Activated CD8-positive, alpha-beta T cell treated with anti-CD3 and anti-CD28 coated beads for 36 hours (primary cell): ENCODE data around the gene RBFOX2. TPM values are rescaled to one million over a fixed set of nuclear protein-coding genes. Genes with fewer than 3 reads are reported as not detected.

Experiments
- ATAC-seq: fragments of 200-7000 bp; cut with Tn5 transposase; one replicate; pipeline ENCODE4 v1.10.0; 2021; ENCODE audit warnings: mild to moderate bottlenecking, moderate library complexity
- CTCF ChIA-PET: fragments of 350-600 bp; sonication (Branson Sonifier 250); formaldehyde crosslinking; loops from one replicate; lab custom pipeline; 2021; ENCODE audit warnings: antibody characterized with exemption; lab: Charles Lee
- POLR2A ChIA-PET: fragments of 350-600 bp; sonication (Branson Sonifier 250); formaldehyde crosslinking; loops from one replicate; lab custom pipeline; 2021; ENCODE audit warnings: antibody characterized with exemption; lab: Charles Lee
- DNase-seq: peaks from one replicate; pipeline ENCODE4 v3.0.0-alpha.2; 2020
- H3K27ac Mint-ChIP-seq: one replicate; pipeline ENCODE4 v1.8.0; 2021; ENCODE audit warnings: mild to moderate bottlenecking, mixed read lengths
- H3K27me3 Mint-ChIP-seq: one replicate; pipeline ENCODE4 v1.8.0; 2021; ENCODE audit warnings: mixed read lengths
- H3K36me3 Mint-ChIP-seq: one replicate; pipeline ENCODE4 v1.8.0; 2021; ENCODE audit warnings: low read depth, mixed read lengths
- H3K4me1 Mint-ChIP-seq: one replicate; pipeline ENCODE4 v1.8.0; 2021; ENCODE audit warnings: low read depth, mixed read lengths
- H3K4me3 Mint-ChIP-seq: one replicate; pipeline ENCODE4 v1.8.0; 2021; ENCODE audit warnings: mild to moderate bottlenecking, moderate library complexity, mixed read lengths
- H3K9me3 Mint-ChIP-seq: one replicate; pipeline ENCODE4 v1.8.0; 2021; ENCODE audit warnings: mixed read lengths
- intact Hi-C: fragments of 100-400 bp; cut with micrococcal nuclease; formaldehyde crosslinking; loops from one replicate; pipeline ENCODE4 v1.10.0; 2022
- total RNA-seq, 2 experiments: library from RNA; stranded (reverse); gene quantifications; one replicate each; pipeline ENCODE4 v1.2.3, GENCODE V29; 2021
- TF ChIP-seq, protein P1 (sequence below): fragments of 200-600 bp; IDR thresholded peaks from one replicate; pipeline ENCODE4 v1.8.0; 2022; ENCODE audit warnings: antibody characterized with exemption, mild to moderate bottlenecking

The RBFOX2 gene
- total RNA-seq, 2 experiments from 2014 or later = 3.1 to 3.3 TPM

DNA sequence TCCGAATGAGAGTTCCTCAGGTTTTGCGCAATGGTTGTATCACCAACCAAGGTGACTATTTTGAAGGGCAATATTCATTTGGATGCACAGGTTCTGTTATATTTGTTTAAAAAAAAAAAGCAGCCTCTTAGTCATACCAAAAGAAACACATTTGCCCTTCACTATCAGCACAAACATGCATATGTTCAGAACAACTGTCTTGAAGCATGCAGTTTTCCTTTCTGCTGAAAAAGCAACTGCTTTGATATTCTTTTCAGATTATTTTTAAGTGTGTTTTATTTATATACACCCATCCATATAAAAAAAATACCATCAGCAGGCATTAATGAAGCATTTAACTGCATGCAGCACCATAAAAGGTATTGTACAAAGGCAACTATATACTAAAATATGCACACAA is 67.8 kb downstream of the RBFOX2 start:
- H3K27ac Mint-ChIP-seq = no peak overlapping the region
- H3K4me1 Mint-ChIP-seq = no peaks in the 10 kb centered on the region
- no peak for DNase-seq
- POLR2A ChIA-PET = no interaction called here
- H3K27me3 Mint-ChIP-seq = peaks cover 4% of the 10 kb centered on the region
- H3K4me3 Mint-ChIP-seq = no peak overlapping the region
- no peaks in the 10 kb centered on the region for H3K36me3 Mint-ChIP-seq
- intact Hi-C loops = no loop called here
- ATAC-seq = no peak
- CTCF ChIA-PET = no interaction called here
- TF ChIP-seq, protein P1, sequence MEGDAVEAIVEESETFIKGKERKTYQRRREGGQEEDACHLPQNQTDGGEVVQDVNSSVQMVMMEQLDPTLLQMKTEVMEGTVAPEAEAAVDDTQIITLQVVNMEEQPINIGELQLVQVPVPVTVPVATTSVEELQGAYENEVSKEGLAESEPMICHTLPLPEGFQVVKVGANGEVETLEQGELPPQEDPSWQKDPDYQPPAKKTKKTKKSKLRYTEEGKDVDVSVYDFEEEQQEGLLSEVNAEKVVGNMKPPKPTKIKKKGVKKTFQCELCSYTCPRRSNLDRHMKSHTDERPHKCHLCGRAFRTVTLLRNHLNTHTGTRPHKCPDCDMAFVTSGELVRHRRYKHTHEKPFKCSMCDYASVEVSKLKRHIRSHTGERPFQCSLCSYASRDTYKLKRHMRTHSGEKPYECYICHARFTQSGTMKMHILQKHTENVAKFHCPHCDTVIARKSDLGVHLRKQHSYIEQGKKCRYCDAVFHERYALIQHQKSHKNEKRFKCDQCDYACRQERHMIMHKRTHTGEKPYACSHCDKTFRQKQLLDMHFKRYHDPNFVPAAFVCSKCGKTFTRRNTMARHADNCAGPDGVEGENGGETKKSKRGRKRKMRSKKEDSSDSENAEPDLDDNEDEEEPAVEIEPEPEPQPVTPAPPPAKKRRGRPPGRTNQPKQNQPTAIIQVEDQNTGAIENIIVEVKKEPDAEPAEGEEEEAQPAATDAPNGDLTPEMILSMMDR = no peak
- no peaks in the 10 kb centered on the region for H3K9me3 Mint-ChIP-seq

DNA sequence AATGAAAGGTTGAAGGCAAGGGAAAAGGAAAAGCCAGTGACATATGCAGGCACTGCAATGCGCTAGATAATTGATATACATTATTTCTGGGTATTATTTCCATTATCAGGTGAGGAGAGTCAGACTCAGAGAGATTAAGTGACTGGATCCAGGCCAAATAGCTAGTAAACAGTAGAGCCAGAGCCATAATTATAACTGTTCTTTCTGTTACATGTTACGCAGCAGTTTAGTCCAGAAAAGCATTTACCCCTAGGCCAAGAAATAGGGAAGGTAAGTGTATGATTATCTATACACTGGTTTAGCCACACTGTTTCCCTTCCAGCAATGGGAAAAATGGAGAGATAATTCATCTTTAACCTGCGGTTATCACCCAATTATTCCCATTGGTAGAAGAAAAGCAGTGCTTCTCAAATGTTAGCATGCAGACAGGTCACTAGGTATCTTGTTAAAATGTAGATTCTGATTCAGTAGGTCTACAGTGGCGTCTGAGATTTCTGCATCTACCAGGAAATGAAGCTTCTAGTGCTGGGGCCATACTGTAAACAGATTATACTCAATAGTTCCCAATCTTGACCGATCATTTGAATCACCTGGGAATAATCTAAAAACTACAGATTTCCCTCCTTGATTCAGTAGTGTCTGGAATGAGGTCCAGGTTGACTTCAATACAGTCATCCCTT is 69.4 kb downstream of the RBFOX2 start:
- TF ChIP-seq, protein P1 = no peak
- intact Hi-C loops = no loop called here
- POLR2A ChIA-PET = interaction anchor here (0.6 kb wide), 1 partner anchor 129 kb away, joined by 3 read pairs; no protein-coding TSS in a partner anchor
- no peak overlapping the region for H3K27ac Mint-ChIP-seq
- H3K9me3 Mint-ChIP-seq = no peaks in the 10 kb centered on the region
- CTCF ChIA-PET = interaction anchor here (1.3 kb wide), 1 partner anchor 107 kb away, joined by 3 read pairs; no protein-coding TSS in a partner anchor
- no peaks in the 10 kb centered on the region for H3K36me3 Mint-ChIP-seq
- H3K27me3 Mint-ChIP-seq = peaks cover 1% of the 10 kb centered on the region
- ATAC-seq (no peak), DNase-seq (no peak)
- H3K4me3 Mint-ChIP-seq = no peak overlapping the region
- no peaks in the 10 kb centered on the region for H3K4me1 Mint-ChIP-seq

DNA sequence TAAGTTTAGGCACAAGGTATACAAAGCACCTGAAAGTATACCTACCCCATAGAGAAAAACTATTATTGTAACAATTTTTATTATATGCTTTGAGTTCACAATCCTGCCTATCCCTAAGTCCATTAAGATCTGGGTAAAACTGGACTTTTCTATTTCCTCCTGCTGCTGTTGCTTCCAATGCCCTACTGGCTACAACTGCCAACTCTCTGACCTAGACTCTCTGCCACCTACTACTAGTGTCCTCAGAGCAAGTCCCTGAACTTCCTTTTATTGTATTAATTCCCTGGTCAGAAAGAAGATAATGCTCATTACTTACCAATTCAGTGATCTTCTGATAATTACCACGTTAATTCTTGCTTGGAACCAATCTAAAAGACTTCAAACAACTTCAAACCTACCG is 70.3 kb downstream of the RBFOX2 start:
- ATAC-seq = no peak
- no peak overlapping the region for H3K4me3 Mint-ChIP-seq
- H3K36me3 Mint-ChIP-seq = no peaks in the 10 kb centered on the region
- TF ChIP-seq, protein P1 = no peak
- no peaks in the 10 kb centered on the region for H3K4me1 Mint-ChIP-seq
- peaks cover 1% of the 10 kb centered on the region for H3K27me3 Mint-ChIP-seq
- H3K9me3 Mint-ChIP-seq = no peaks in the 10 kb centered on the region
- DNase-seq = no peak
- intact Hi-C loops = no loop called here
- H3K27ac Mint-ChIP-seq = no peak overlapping the region
- CTCF ChIA-PET = no interaction called here
- POLR2A ChIA-PET = no interaction called here

DNA sequence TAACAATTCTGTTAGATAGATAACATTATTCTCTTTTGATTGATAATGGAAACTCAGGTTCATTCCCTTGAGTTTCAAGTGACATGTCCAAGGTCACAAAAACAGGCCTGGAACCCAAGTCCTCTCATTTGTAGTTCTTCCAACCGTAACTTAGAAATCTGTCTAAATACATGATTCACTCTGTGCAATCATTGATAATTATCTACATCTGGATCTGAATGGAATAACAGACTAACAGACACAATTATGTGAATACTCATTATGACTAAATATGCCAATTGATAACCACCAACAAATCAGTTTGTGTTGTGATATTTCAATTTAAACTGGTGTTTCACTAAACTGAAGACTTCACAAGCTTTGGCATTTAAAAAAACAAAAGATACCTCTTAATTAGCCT is 71.0 kb downstream of the RBFOX2 start:
- peaks cover 1% of the 10 kb centered on the region for H3K27me3 Mint-ChIP-seq
- intact Hi-C loops = no loop called here
- DNase-seq (no peak), ATAC-seq (no peak)
- POLR2A ChIA-PET = no interaction called here
- H3K36me3 Mint-ChIP-seq = no peaks in the 10 kb centered on the region
- no peaks in the 10 kb centered on the region for H3K4me1 Mint-ChIP-seq
- TF ChIP-seq, protein P1 = no peak
- CTCF ChIA-PET = no interaction called here
- no peaks in the 10 kb centered on the region for H3K9me3 Mint-ChIP-seq
- H3K27ac Mint-ChIP-seq = no peak overlapping the region
- H3K4me3 Mint-ChIP-seq = no peak overlapping the region

DNA sequence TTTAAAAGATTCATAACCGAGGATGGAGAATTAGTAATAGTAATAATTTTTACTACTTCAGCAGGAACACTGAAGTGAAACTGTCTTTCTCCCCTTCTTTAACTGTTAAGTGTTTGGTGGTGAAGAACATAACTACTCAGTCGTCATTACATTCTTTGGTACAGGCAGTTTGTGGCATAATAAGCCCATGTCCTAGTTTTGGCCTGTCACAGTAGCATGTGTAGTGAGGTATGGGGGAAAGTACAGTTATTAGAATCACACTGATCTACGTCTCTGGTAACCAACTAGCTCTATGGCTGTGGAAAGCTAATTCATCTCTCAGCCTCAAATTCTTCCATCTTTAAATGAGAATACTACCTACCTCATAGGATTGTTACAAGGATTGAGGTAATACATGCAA is 71.8 kb downstream of the RBFOX2 start:
- Mint-ChIP-seq H3K27ac (no peak overlapping the region), H3K27me3 (peaks cover 1% of the 10 kb centered on the region), H3K4me3 (no peak overlapping the region), H3K4me1 (no peaks in the 10 kb centered on the region), H3K36me3 (no peaks in the 10 kb centered on the region), H3K9me3 (no peaks in the 10 kb centered on the region)
- TF ChIP-seq, protein P1 = no peak
- no peak for DNase-seq
- no peak for ATAC-seq
- ChIA-PET CTCF (interaction anchor here (1.1 kb wide), 1 partner anchor 606 kb away, joined by 3 read pairs; no protein-coding TSS in a partner anchor), POLR2A (no interaction called here)
- intact Hi-C loops = no loop called here
